ENCODE results near the gene RRM2. TPM values are rescaled to one million over a fixed set of nuclear protein-coding genes. Genes with fewer than 3 reads are reported as not detected.

The RRM2 gene
- polyA plus RNA-seq, 3 donors, result 1.5 TPM; not detected in 2

- Histone ChIP-seq H3K9ac (ENCODE audit: insufficient read depth, low read length, poor library complexity, severe bottlenecking) (no peak overlapping the region), H4K20me1 (ENCODE audit: insufficient read depth, low read length) (no peaks in the 10 kb centered on the region), H3K4me1 (ENCODE audit: control insufficient read depth in 1 of 2, insufficient read depth in 2 of 2, low read length in 2 of 2) (peaks cover 8 to 17% of the 10 kb centered on the region in 2 donors), H3K27ac (ENCODE audit: low read depth in 1 of 2, low read length in 2 of 2) (no peak overlapping the region), H3K27me3 (ENCODE audit: control insufficient read depth in 2 of 2, insufficient read depth in 2 of 2, low read length in 2 of 2) (peaks cover 59 to 65% of the 10 kb centered on the region in 2 donors), H3K79me2 (ENCODE audit: insufficient read depth, low read length) (no peaks in the 10 kb centered on the region), H3K4me2 (replicated peaks; ENCODE audit: extremely low read depth, low read length, poor library complexity, severe bottlenecking) (no peak overlapping the region), H3K9me3 (replicated peaks in 1 of 2; ENCODE audit: control insufficient read depth in 1 of 2, insufficient read depth in 1 of 2, low read length in 2 of 2) (peaks cover 0 to 5% of the 10 kb centered on the region in 2 donors), H2AFZ (ENCODE audit: insufficient read depth, low read depth, low read length, poor library complexity, severe bottlenecking) (no peak overlapping the region), H3K4me3 (replicated peaks in 1 of 3; ENCODE audit: low read depth in 2 of 3, low read length in 3 of 3) (no peak overlapping the region), H3K36me3 (replicated peaks in 1 of 2; ENCODE audit: control insufficient read depth in 1 of 2, insufficient read depth in 2 of 2, low read length in 2 of 2) (no peaks in the 10 kb centered on the region)
- TF ChIP-seq CTCF (IDR thresholded peaks at IDR 0.05), result no peak
- Mint-ChIP-seq H3K27ac (no peak overlapping the region), H3K27me3 (ENCODE audit: low read depth in 3 of 3) (peaks cover 64 to 80% (median 67%) of the 10 kb centered on the region in 3 donors), H3K4me1 (peaks cover 12% of the 10 kb centered on the region), H3K4me3 (peak overlapping the region in 1 of 2 donors; percentile 65), H3K9me3 (peaks cover 0 to 13% (median 4%) of the 10 kb centered on the region in 7 donors), H3K36me3 (peaks cover 0 to 3% of the 10 kb centered on the region in 2 donors)
- DNase-seq, result no peak
- intact Hi-C loops (cut with micrococcal nuclease), result no loop called here
- WGBS (ENCODE audit: insufficient coverage), result 94% methylated on average over 3 of the region's 13 CpGs
Measured at GRCh38 chr2:10083692-10084211, 38.8 kb upstream of the RRM2 start.

GRCh38 chr2:10084223-10084865 is 38.2 kb upstream of the RRM2 start:
- Histone ChIP-seq H3K36me3 (replicated peaks in 1 of 2; ENCODE audit: control insufficient read depth in 1 of 2, insufficient read depth in 2 of 2, low read length in 2 of 2) (no peaks in the 10 kb centered on the region), H3K9me3 (replicated peaks in 1 of 2; ENCODE audit: control insufficient read depth in 1 of 2, insufficient read depth in 1 of 2, low read length in 2 of 2) (no peaks in the 10 kb centered on the region), H4K20me1 (ENCODE audit: insufficient read depth, low read length) (no peaks in the 10 kb centered on the region), H3K4me1 (ENCODE audit: control insufficient read depth in 1 of 2, insufficient read depth in 2 of 2, low read length in 2 of 2) (peaks cover 8 to 13% of the 10 kb centered on the region in 2 donors), H3K27ac (ENCODE audit: low read depth in 1 of 2, low read length in 2 of 2) (no peak overlapping the region), H3K9ac (ENCODE audit: insufficient read depth, low read length, poor library complexity, severe bottlenecking) (no peak overlapping the region), H3K79me2 (ENCODE audit: insufficient read depth, low read length) (no peaks in the 10 kb centered on the region), H2AFZ (ENCODE audit: insufficient read depth, low read depth, low read length, poor library complexity, severe bottlenecking) (no peak overlapping the region), H3K27me3 (ENCODE audit: control insufficient read depth in 2 of 2, insufficient read depth in 2 of 2, low read length in 2 of 2) (peaks cover 53 to 59% of the 10 kb centered on the region in 2 donors), H3K4me2 (replicated peaks; ENCODE audit: extremely low read depth, low read length, poor library complexity, severe bottlenecking) (no peak overlapping the region), H3K4me3 (replicated peaks in 1 of 3; ENCODE audit: low read depth in 2 of 3, low read length in 3 of 3) (no peak overlapping the region)
- Mint-ChIP-seq H3K27ac (no peak overlapping the region), H3K4me1 (peaks cover 7% of the 10 kb centered on the region), H3K9me3 (peaks cover 0 to 13% (median 2%) of the 10 kb centered on the region in 7 donors), H3K27me3 (ENCODE audit: low read depth in 3 of 3) (peaks cover 58 to 78% (median 63%) of the 10 kb centered on the region in 3 donors), H3K4me3 (peak overlapping the region in 1 of 2 donors; percentile 56), H3K36me3 (no peaks in the 10 kb centered on the region)
- intact Hi-C loops (cut with micrococcal nuclease), result no loop called here
- no peak for TF ChIP-seq CTCF (IDR thresholded peaks at IDR 0.05)
- DNase-seq, result no peak
- WGBS (ENCODE audit: insufficient coverage), result 81% methylated on average over 9 of the region's 12 CpGs
